GM12878 (cell line): ENCODE measurements around the gene SLC6A3. TPM values are rescaled to one million over a fixed set of nuclear protein-coding genes. Genes with fewer than 3 reads are reported as not detected.

ENCODE experiments used
- ATAC-seq: fragments of 200-7000 bp; cut with Tn5 transposase; 3 replicates; pipeline ENCODE4 v1.9.1; 2020; ENCODE audit warnings: mild to moderate bottlenecking, moderate library complexity
- BruUV-seq: library from RNA; stranded (reverse); fragments of 400-500 nt; replicated peaks from 2 replicates; lab custom pipeline; 2021; lab: Mats Ljungman, UMichigan
- CTCF ChIA-PET: fragments of 300-600 bp; sonication (Branson Sonifier 250); formaldehyde crosslinking; extraction: SDS; loops from one replicate; lab custom pipeline; 2021; ENCODE audit warnings: inconsistent platforms; lab: Yijun Ruan, JAX
- POLR2A ChIA-PET: fragments of 350-600 bp; formaldehyde crosslinking; extraction: SDS; loops from one replicate; lab custom pipeline; 2021; ENCODE audit warnings: inconsistent platforms; lab: Charles Lee
- RAD21 ChIA-PET: fragments of 300-600 bp; sonication (Branson Sonifier 250); formaldehyde crosslinking; loops from one replicate; lab custom pipeline; 2023; ENCODE audit warnings: antibody characterized with exemption; ENCODE audit not compliant: unreplicated experiment; lab: Charles Lee
- SMC1A ChIA-PET: fragments of 300-600 bp; sonication (Branson Sonifier 250); formaldehyde crosslinking; loops from one replicate; lab custom pipeline; 2023; ENCODE audit not compliant: unreplicated experiment, uncharacterized antibody; lab: Charles Lee
- DNase-seq: peaks from one replicate; pipeline ENCODE4 v3.0.0-alpha.2; 2011; ENCODE audit warnings: low read depth, low spot score
- FAIRE-seq: peaks from 3 replicates; lab custom pipeline; 2011; peaks lifted over from hg19 to GRCh38; lab: Jason Lieb, UNC
- H2AFZ ChIP-seq: 2 replicates; pipeline ENCODE4 v1.6.0; 2011; ENCODE audit warnings: low read depth, low read length, control low read depth; ENCODE audit not compliant: control insufficient read depth
- H3K27ac ChIP-seq: 2 replicates; pipeline ENCODE4 v1.5.1; 2011; ENCODE audit warnings: control low read depth; ENCODE audit not compliant: control insufficient read depth, insufficient read depth
- H3K27me3 ChIP-seq, 2 experiments: replicated peaks in 1 of 2; 2 replicates each; pipeline versions ENCODE4 v1.6.0 to v1.6.1; 2011; ENCODE audit warnings: low read length in 1 of 2; ENCODE audit not compliant: control insufficient read depth in 2 of 2, insufficient read depth in 2 of 2
- H3K36me3 ChIP-seq, 2 experiments: 2 replicates each; pipeline ENCODE4 v1.5.1; 2011; ENCODE audit warnings: low read length in 1 of 2; ENCODE audit not compliant: control insufficient read depth in 2 of 2, insufficient read depth in 2 of 2
- H3K4me1 ChIP-seq: 2 replicates; pipeline ENCODE4 v1.6.1; 2011; ENCODE audit warnings: mild to moderate bottlenecking, low read length, moderate library complexity, mixed read lengths; ENCODE audit not compliant: control insufficient read depth, insufficient read depth
- H3K4me2 ChIP-seq: 2 replicates; pipeline ENCODE4 v1.6.0; 2011; ENCODE audit warnings: control low read depth; ENCODE audit not compliant: control insufficient read depth, insufficient read depth
- H3K4me3 ChIP-seq: fragments of 200-600 bp; sonication (generic); 2 replicates; pipeline ENCODE4 v1.5.1; 2016
- H3K79me2 ChIP-seq: 2 replicates; pipeline ENCODE4 v1.6.0; 2011; ENCODE audit warnings: low read length; ENCODE audit not compliant: control insufficient read depth, insufficient read depth
- H3K9ac ChIP-seq: 2 replicates; pipeline ENCODE4 v1.8.0; 2011; ENCODE audit warnings: low read length, control low read depth, mixed read lengths; ENCODE audit not compliant: control insufficient read depth, insufficient read depth
- H3K9me3 ChIP-seq: replicated peaks from 3 replicates; pipeline ENCODE4 v1.5.1; 2011; ENCODE audit warnings: mild to moderate bottlenecking, low read length; ENCODE audit not compliant: control insufficient read depth, insufficient read depth
- H4K20me1 ChIP-seq: 2 replicates; pipeline ENCODE4 v1.6.0; 2011; ENCODE audit not compliant: control insufficient read depth, insufficient read depth
- BCL11A ChIP-seq: IDR thresholded peaks from 2 replicates; pipeline ENCODE4 v1.6.1; 2011; ENCODE audit warnings: low read depth, low read length
- CREM ChIP-seq: IDR thresholded peaks from 2 replicates; pipeline ENCODE4 v1.6.1; 2014; ENCODE audit warnings: antibody characterized with exemption, low read depth
- EGR1 ChIP-seq, 2 experiments: IDR thresholded peaks; 1 replicate in 1 of 2; 2 replicates in 1 of 2; pipeline ENCODE4 v1.6.1; 2011 to 2012; ENCODE audit warnings: low read depth in 2 of 2, low read length in 2 of 2, borderline replicate concordance in 1 of 2, mild to moderate bottlenecking in 1 of 2, moderate library complexity in 1 of 2
- FOS ChIP-seq: IDR thresholded peaks from 3 replicates; pipeline ENCODE4 v1.6.1; 2011; ENCODE audit warnings: borderline replicate concordance; ENCODE audit not compliant: insufficient read length; ENCODE audit errors: extremely low read depth
- HDAC2 ChIP-seq: fragments of 200-600 bp; sonication (generic); IDR thresholded peaks from 2 replicates; pipeline ENCODE4 v1.6.1; 2017
- IKZF2 ChIP-seq, 2 experiments: fragments of 450-650 bp; IDR thresholded peaks; 2 replicates each; pipeline ENCODE4 v1.6.1; 2017; ENCODE audit warnings: mild to moderate bottlenecking in 2 of 2, moderate library complexity in 2 of 2
- PBX3 ChIP-seq: IDR thresholded peaks from 2 replicates; pipeline ENCODE4 v1.6.1; 2011; ENCODE audit warnings: mild to moderate bottlenecking, low read depth, low read length, moderate library complexity; ENCODE audit not compliant: insufficient replicate concordance
- SREBF1 ChIP-seq: IDR thresholded peaks from 2 replicates; pipeline ENCODE4 v1.6.1; 2012; ENCODE audit warnings: mild to moderate bottlenecking, low read length
- TARDBP ChIP-seq: IDR thresholded peaks from 2 replicates; pipeline ENCODE4 v1.6.1; 2016; ENCODE audit warnings: borderline replicate concordance
- WRNIP1 ChIP-seq: IDR thresholded peaks from 2 replicates; pipeline ENCODE4 v1.6.1; 2011; ENCODE audit warnings: low read depth, low read length, improper control_type of control experiment, borderline replicate concordance
- ZZZ3 ChIP-seq: IDR thresholded peaks from 2 replicates; pipeline ENCODE4 v1.6.1; 2011; ENCODE audit warnings: low read depth; ENCODE audit not compliant: control insufficient read depth, insufficient read length
- WGBS: methylation state at CpG from one replicate; pipeline ENCODE4 v1.1.6; 2016; ENCODE audit warnings: low lambda C conversion rate; ENCODE audit not compliant: insufficient replicate concordance, insufficient coverage; ENCODE audit errors: missing lambda C conversion rate; 5-methylcytosine and 5-hydroxymethylcytosine counted together
- in situ Hi-C: fragments of 300-500 bp; cut with MboI; formaldehyde crosslinking; loops from 9 replicates; pipeline ENCODE4 v1.14.3; 2018; ENCODE audit warnings: mixed read lengths
- intact Hi-C: fragments of 100-400 bp; cut with micrococcal nuclease; formaldehyde crosslinking; loops from one replicate; pipeline ENCODE4 v1.14.2; 2022; ENCODE audit not compliant: unreplicated experiment
- polyA plus RNA-seq, 11 experiments: library from polyadenylated mRNA; depleted of rRNA in 4 of 11; unstranded in 6 of 11; stranded (reverse) in 5 of 11; fragments of >200 nt; fragmentation: Nextera tagmentation in 4 of 11; fragmentation: Illumina TruSeq in 1 of 11; extraction: Ambion mirVana in 4 of 11; extraction: Trizol in 1 of 11; gene quantifications; 1 replicate in 1 of 11; 2 replicates in 10 of 11; pipeline versions ENCODE4 v1.2.1 to v1.2.3, GENCODE V29; 2011 to 2016; ENCODE audit warnings: inconsistent platforms in 2 of 11, missing spikeins in 2 of 11, low read depth in 1 of 11
- total RNA-seq, 4 experiments: library from RNA; depleted of rRNA in 3 of 4; stranded (reverse); fragments of >200 nt in 3 of 4; fragmentation: Illumina TruSeq in 1 of 4; extraction: Trizol in 1 of 4; gene quantifications; 2 replicates each; pipeline versions ENCODE4 v1.2.1 to v1.2.3, GENCODE V29; 2013 to 2021
- TF ChIP-seq, protein P1 (sequence below): fragments of 450-650 bp; IDR thresholded peaks from 2 replicates; pipeline ENCODE4 v1.6.1; 2016; ENCODE audit warnings: mild to moderate bottlenecking, moderate library complexity, borderline replicate concordance

Gene SLC6A3
- total and polyA plus RNA-seq, 10 of the 15 experiments (the other 5 are each of a cell fraction or from before 2014, with no cell fraction given) = 0.01 TPM; not detected in 9

DNA sequence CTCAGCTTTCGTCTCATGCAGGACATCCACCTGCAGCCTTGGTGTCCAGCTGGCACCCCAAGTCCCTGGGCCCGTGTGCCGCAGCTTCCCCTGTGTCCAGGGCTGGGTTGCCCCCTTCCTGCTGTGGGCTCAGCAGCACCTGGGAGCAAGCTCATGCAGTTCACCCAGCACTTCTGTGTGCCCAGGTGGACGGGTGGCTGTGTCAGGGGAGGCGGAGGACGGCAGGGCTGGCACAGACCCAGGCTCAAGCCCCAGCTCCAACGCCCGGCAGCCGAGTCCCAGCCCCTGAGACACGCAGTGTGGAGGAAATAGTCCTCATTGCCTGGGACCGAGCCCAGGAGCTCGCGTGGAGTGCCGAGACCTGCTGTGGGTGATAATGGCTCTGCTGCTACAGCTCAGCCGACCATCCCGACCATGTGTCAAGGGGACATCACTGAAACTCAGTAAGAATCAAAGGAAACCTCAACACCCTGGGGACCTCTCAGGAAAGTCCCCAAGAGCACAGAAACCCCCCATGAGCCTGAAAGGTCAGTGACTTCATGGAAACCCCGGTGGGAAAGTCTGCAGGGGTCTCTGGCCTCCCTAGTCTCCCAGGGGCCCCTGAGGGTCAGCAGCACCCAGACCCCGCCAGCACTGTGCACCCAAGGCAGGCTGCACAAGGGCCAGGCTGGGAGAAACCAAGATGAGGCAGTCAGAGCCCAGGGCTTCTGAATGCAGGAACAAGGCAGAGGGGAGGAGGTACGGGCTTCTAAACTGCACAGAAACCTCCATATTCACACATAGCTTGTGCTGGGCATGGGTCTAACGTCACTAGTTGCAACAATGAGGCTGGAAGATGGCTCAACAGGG, 39.7 kb upstream of the SLC6A3 start:
- H3K36me3 ChIP-seq = peaks cover 15 to 39% of the 10 kb centered on the region in 2 experiments
- ATAC-seq = peak; percentile 47
- TF ChIP-seq TARDBP (peak; percentile 74; the same call in 1 of the 2 replicates), WRNIP1 (no peak), BCL11A (peak; percentile 87), HDAC2 (no peak), EGR1 (IDR thresholded peaks at IDR 0.05; ENCODE audit: borderline replicate concordance in 1 of 2, low read depth in 2 of 2, low read length in 2 of 2) (no peak), PBX3 (peak; percentile 57), IKZF2 (IDR thresholded peaks at IDR 0.05) (peak; percentile 81 to 84), FOS (no peak), CREM (peak; percentile 86), ZZZ3 (no peak), SREBF1 (no peak)
- TF ChIP-seq, protein P1, sequence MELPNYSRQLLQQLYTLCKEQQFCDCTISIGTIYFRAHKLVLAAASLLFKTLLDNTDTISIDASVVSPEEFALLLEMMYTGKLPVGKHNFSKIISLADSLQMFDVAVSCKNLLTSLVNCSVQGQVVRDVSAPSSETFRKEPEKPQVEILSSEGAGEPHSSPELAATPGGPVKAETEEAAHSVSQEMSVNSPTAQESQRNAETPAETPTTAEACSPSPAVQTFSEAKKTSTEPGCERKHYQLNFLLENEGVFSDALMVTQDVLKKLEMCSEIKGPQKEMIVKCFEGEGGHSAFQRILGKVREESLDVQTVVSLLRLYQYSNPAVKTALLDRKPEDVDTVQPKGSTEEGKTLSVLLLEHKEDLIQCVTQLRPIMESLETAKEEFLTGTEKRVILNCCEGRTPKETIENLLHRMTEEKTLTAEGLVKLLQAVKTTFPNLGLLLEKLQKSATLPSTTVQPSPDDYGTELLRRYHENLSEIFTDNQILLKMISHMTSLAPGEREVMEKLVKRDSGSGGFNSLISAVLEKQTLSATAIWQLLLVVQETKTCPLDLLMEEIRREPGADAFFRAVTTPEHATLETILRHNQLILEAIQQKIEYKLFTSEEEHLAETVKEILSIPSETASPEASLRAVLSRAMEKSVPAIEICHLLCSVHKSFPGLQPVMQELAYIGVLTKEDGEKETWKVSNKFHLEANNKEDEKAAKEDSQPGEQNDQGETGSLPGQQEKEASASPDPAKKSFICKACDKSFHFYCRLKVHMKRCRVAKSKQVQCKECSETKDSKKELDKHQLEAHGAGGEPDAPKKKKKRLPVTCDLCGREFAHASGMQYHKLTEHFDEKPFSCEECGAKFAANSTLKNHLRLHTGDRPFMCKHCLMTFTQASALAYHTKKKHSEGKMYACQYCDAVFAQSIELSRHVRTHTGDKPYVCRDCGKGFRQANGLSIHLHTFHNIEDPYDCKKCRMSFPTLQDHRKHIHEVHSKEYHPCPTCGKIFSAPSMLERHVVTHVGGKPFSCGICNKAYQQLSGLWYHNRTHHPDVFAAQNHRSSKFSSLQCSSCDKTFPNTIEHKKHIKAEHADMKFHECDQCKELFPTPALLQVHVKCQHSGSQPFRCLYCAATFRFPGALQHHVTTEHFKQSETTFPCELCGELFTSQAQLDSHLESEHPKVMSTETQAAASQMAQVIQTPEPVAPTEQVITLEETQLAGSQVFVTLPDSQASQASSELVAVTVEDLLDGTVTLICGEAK = no peak

More for the DNA sequence above, 39.7 kb upstream of the SLC6A3 start:
- CTCF ChIA-PET = interaction anchor here (0.6 to 2.9 kb wide), 7 partner anchors 13 to 168 kb away, joined by 3 to 20 read pairs (median 3); no protein-coding TSS in a partner anchor
- SMC1A ChIA-PET = interaction anchor here (0.7 to 9.4 kb wide), 7 partner anchors 13 to 160 kb away, joined by 3 to 93 read pairs (median 7); no protein-coding TSS in a partner anchor
- 7% methylated on average over 20 of the region's 20 CpGs for WGBS
- 0 out of 2 replicates have a peak overlapping the region, but pooled peaks have one; percentile 30 for H3K4me3 ChIP-seq
- peak overlapping the region; percentile 77 for H3K9ac ChIP-seq
- in situ Hi-C loops (loop anchor here (5.0 kb wide), 1 partner anchor 312 kb away; the partner anchor contains the start of gene MRPL36), intact Hi-C loops (loop anchor here (1.0 to 5.0 kb wide), 4 partner anchors 10 to 107 kb away; partner anchors contain the start of gene LPCAT1)
- FAIRE-seq (peak; percentile 80), DNase-seq (peak; percentile 88)
- H3K4me1 ChIP-seq = peaks cover 69% of the 10 kb centered on the region
- no peaks in the 10 kb centered on the region for H3K9me3 ChIP-seq
- H3K27ac ChIP-seq = peak overlapping the region; percentile 86
- peaks cover 51% of the 10 kb centered on the region for H3K79me2 ChIP-seq
- RAD21 ChIA-PET = interaction anchor here (0.6 to 4.5 kb wide), 8 partner anchors 8 to 351 kb away, joined by 3 to 41 read pairs (median 9); no protein-coding TSS in a partner anchor
- no peaks in the 10 kb centered on the region for H3K27me3 ChIP-seq
- POLR2A ChIA-PET = interaction anchor here (0.8 to 10.2 kb wide), 8 partner anchors 7 to 189 kb away, joined by 3 to 108 read pairs (median 4); no protein-coding TSS in a partner anchor
- BruUV-seq = no TSS peak
- H4K20me1 ChIP-seq = no peaks in the 10 kb centered on the region
- H3K4me2 ChIP-seq = peak overlapping the region; percentile 95
- H2AFZ ChIP-seq = no peak overlapping the region
